ENCODE measurements around the gene LARP6.

DNA sequence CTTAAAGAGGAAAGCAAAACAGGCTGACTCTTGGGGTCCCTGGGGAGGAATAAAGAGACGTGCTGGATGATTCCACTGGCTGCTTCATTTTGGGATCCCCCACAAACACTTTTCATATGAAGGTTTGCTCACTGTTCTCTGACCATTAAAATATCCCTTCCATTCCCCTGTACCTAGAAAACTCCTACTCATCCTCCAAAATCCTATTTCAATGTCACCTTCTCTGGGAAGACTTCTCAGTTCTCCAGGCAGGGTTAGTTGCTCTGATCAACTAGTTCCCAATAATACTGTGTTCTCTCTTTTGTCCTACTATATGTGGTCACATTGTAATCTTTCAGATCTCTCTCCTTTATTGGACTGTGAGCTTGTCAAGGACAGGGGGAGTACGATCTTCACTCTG is 19.0 kb downstream of the LARP6 start:
- TF ChIP-seq, protein P1, sequence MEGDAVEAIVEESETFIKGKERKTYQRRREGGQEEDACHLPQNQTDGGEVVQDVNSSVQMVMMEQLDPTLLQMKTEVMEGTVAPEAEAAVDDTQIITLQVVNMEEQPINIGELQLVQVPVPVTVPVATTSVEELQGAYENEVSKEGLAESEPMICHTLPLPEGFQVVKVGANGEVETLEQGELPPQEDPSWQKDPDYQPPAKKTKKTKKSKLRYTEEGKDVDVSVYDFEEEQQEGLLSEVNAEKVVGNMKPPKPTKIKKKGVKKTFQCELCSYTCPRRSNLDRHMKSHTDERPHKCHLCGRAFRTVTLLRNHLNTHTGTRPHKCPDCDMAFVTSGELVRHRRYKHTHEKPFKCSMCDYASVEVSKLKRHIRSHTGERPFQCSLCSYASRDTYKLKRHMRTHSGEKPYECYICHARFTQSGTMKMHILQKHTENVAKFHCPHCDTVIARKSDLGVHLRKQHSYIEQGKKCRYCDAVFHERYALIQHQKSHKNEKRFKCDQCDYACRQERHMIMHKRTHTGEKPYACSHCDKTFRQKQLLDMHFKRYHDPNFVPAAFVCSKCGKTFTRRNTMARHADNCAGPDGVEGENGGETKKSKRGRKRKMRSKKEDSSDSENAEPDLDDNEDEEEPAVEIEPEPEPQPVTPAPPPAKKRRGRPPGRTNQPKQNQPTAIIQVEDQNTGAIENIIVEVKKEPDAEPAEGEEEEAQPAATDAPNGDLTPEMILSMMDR (conservative IDR thresholded peaks at IDR 0.05): no peak
- no peak for TF ChIP-seq EZH2 (IDR thresholded peaks at IDR 0.05; ENCODE audit: low read depth)

All from PC-9 (cell line).